Measurements from ENCODE around the gene NREP. TPM values are rescaled to one million over a fixed set of nuclear protein-coding genes. Genes with fewer than 3 reads are reported as not detected.
"Not testable (repeated sequence)": the region's sequence is repeated elsewhere in the genome, so short reads cannot be mapped to it uniquely, and the experiment has no call there.

Gene NREP
- polyA plus RNA-seq, 1 donor from 2014 or later: 5.3 TPM

- Mint-ChIP-seq H3K9me3 (no peaks in the 10 kb centered on the region), H3K4me1 (no peaks in the 10 kb centered on the region), H3K27ac (no peak overlapping the region), H3K4me3 (no peak overlapping the region), H3K27me3 (no peaks in the 10 kb centered on the region), H3K36me3 (no peaks in the 10 kb centered on the region)
Observed at GRCh38 chr5:111735583-111736270, 21.3 kb downstream of the NREP start.

DNA sequence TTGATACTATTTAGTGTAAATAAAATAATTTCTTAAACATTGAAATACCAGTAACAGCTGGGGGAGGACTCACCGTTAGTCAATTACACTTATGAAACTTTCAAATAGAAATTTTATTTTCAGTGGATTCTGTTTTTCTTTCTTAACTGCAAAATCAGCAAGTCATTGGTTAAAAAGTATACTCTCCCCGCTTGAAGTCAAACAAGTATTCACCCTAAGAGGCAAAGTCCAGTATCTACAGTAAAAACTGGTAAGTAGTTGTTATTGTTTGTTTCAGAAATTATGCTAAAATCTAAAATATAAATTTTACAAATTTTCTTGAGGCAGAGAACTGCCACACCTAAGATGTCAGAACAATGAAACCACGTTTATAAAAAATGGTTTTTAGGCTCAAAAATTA lies 22.4 kb downstream of the NREP start:
- no peaks in the 10 kb centered on the region for H3K4me1 Mint-ChIP-seq

GRCh38 chr5:111734013-111734412 lies 23.0 kb downstream of the NREP start:
- Mint-ChIP-seq H3K4me3 (no peak overlapping the region), H3K36me3 (no peaks in the 10 kb centered on the region), H3K27ac (no peak overlapping the region), H3K9me3 (no peaks in the 10 kb centered on the region), H3K4me1 (no peaks in the 10 kb centered on the region), H3K27me3 (no peaks in the 10 kb centered on the region)

More for the DNA sequence above, 22.4 kb downstream of the NREP start:
- H3K36me3 Mint-ChIP-seq: no peaks in the 10 kb centered on the region
- H3K4me3 Mint-ChIP-seq: no peak overlapping the region
- H3K27me3 Mint-ChIP-seq: no peaks in the 10 kb centered on the region
- no peak overlapping the region for H3K27ac Mint-ChIP-seq
- H3K9me3 Mint-ChIP-seq: no peaks in the 10 kb centered on the region

- no peaks in the 10 kb centered on the region for H3K9me3 Mint-ChIP-seq
- H3K27ac Mint-ChIP-seq: no peak overlapping the region
- H3K4me3 Mint-ChIP-seq: no peak overlapping the region
- H3K27me3 Mint-ChIP-seq: no peaks in the 10 kb centered on the region
- no peaks in the 10 kb centered on the region for H3K4me1 Mint-ChIP-seq
- no peaks in the 10 kb centered on the region for H3K36me3 Mint-ChIP-seq
Observed at GRCh38 chr5:111733571-111733970, 23.4 kb downstream of the NREP start.

DNA sequence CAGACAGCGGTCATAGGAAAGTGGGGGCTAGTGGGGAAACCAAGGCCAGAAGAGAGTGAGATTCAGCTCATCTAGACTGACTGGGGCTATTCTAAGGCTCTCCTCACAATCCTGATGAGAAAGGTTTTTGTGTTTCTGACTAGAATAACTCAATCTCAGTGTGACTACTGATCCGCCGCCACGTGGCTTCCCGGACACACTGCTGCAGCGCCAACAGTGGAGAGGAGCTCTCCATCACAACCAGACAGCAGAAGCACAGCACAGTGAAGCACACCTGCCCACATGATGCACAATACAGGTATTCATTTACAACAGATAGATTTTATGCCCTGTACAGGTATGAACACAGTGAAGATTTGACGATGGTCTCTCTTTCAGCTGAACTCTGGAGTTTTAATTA lies 25.4 kb downstream of the NREP start:
- Mint-ChIP-seq H3K4me3 (no peak overlapping the region), H3K4me1 (no peaks in the 10 kb centered on the region), H3K36me3 (no peaks in the 10 kb centered on the region), H3K27me3 (no peaks in the 10 kb centered on the region), H3K9me3 (no peaks in the 10 kb centered on the region), H3K27ac (peak overlapping the region in 1 of 3 donors; percentile 44)

- H3K36me3 Mint-ChIP-seq: no peaks in the 10 kb centered on the region
- no peaks in the 10 kb centered on the region for H3K4me1 Mint-ChIP-seq
Observed at GRCh38 chr5:111730659-111731382, 26.2 kb downstream of the NREP start.

GRCh38 chr5:111728941-111729340 lies 28.1 kb downstream of the NREP start:
- Mint-ChIP-seq H3K36me3 (no peaks in the 10 kb centered on the region), H3K27ac (no peak overlapping the region), H3K4me1 (no peaks in the 10 kb centered on the region), H3K9me3 (no peaks in the 10 kb centered on the region), H3K27me3 (no peaks in the 10 kb centered on the region), H3K4me3 (no peak overlapping the region)

More at GRCh38 chr5:111730659-111731382, 26.2 kb downstream of the NREP start:
- Mint-ChIP-seq H3K4me3 (no peak overlapping the region), H3K27ac (no peak overlapping the region), H3K9me3 (no peaks in the 10 kb centered on the region), H3K27me3 (no peaks in the 10 kb centered on the region)

GRCh38 chr5:111726986-111727385 lies 30.0 kb downstream of the NREP start:
- Mint-ChIP-seq H3K27me3 (no peaks in the 10 kb centered on the region), H3K9me3 (no peaks in the 10 kb centered on the region), H3K36me3 (no peaks in the 10 kb centered on the region), H3K4me1 (no peaks in the 10 kb centered on the region), H3K4me3 (no peak overlapping the region), H3K27ac (no peak overlapping the region)

DNA sequence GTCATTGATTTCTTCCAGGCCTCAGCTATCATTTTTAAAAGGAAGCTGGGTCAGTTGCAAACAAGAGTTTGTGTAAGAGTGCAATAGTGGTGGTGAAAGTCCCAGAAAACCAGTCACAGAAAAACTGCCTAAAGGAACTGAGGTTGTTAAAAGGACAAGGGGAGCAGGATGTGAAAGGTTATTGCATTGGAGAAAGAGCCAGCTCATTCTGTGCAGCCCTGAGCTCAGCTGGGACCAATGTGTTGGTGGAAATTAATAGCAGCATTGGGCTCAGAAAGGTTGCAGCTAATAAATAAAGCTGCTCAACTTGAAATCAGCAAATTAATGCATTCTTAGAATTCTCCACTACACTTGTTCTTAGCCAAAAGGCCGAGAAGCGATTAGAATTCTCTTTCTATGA lies 34.9 kb downstream of the NREP start:
- H3K4me3 Mint-ChIP-seq: no peak overlapping the region
- no peaks in the 10 kb centered on the region for H3K9me3 Mint-ChIP-seq
- H3K27ac Mint-ChIP-seq: no peak overlapping the region
- H3K4me1 Mint-ChIP-seq: no peaks in the 10 kb centered on the region
- H3K36me3 Mint-ChIP-seq: peaks cover 6% of the 10 kb centered on the region
- H3K27me3 Mint-ChIP-seq: peaks cover 1% of the 10 kb centered on the region

DNA sequence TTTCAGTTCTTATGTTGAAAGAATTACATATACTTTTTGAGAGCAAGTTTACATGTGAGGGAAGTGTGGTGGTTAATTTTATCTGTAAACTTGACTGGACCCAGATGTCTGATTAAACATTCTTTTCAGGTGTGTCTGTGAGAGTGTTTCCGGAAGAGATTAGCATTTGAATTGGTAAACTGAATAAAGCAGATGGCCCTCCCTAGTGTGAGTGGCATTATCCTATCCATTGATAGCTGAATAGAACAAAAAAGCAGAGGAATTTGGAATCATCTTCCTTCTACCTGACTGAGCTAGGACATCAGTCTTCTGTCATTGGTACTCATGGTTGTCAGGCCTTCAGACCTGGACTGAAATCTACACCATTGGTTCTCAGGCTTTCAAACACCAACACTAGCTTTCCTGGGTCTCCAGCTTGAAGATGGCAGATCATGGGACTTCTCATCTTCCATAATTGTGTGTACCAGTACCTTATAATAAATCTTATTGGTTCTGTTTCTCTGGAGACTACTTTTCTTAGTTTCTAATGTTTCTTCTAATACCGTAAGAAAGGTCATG lies 36.6 kb downstream of the NREP start:
- peaks cover 0 to 2% (median 0%) of the 10 kb centered on the region in 3 donors for H3K9me3 Mint-ChIP-seq
- H3K27me3 Mint-ChIP-seq: peaks cover 3% of the 10 kb centered on the region
- H3K36me3 Mint-ChIP-seq: peaks cover 8% of the 10 kb centered on the region
- H3K27ac Mint-ChIP-seq: no peak overlapping the region
- no peak overlapping the region for H3K4me3 Mint-ChIP-seq
- no peaks in the 10 kb centered on the region for H3K4me1 Mint-ChIP-seq

DNA sequence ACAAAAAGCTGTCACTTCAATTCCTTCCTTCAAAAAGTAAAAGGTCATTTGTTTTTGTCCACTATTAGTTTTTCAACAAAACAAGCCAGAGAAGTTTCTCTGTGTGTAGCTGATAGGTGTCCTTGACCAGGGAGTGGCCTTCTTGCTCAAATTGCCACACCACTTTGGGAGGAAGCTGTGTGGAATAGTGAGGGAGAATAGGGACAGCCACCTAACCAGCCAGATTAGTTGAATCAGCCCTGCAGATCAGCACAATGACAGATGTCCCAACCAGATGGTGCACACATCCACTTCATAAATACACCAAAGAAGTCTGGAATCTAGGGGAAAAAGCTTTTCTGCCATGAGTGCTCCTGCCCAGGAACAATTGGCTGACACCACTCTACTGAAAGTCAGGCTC lies 37.2 kb downstream of the NREP start:
- Mint-ChIP-seq H3K36me3 (peaks cover 10% of the 10 kb centered on the region), H3K27me3 (peaks cover 3% of the 10 kb centered on the region), H3K9me3 (peaks cover 0 to 3% (median 2%) of the 10 kb centered on the region in 3 donors), H3K4me1 (no peaks in the 10 kb centered on the region), H3K4me3 (no peak overlapping the region), H3K27ac (no peak overlapping the region)

GRCh38 chr5:111716789-111717188 lies 40.2 kb downstream of the NREP start:
- H3K36me3 Mint-ChIP-seq: peaks cover 13% of the 10 kb centered on the region
- H3K4me3 Mint-ChIP-seq, H3K4me1 Mint-ChIP-seq, H3K27me3 Mint-ChIP-seq, H3K27ac Mint-ChIP-seq: not testable (repeated sequence)
- H3K9me3 Mint-ChIP-seq: peaks cover 0 to 11% (median 9%) of the 10 kb centered on the region in 3 donors

DNA sequence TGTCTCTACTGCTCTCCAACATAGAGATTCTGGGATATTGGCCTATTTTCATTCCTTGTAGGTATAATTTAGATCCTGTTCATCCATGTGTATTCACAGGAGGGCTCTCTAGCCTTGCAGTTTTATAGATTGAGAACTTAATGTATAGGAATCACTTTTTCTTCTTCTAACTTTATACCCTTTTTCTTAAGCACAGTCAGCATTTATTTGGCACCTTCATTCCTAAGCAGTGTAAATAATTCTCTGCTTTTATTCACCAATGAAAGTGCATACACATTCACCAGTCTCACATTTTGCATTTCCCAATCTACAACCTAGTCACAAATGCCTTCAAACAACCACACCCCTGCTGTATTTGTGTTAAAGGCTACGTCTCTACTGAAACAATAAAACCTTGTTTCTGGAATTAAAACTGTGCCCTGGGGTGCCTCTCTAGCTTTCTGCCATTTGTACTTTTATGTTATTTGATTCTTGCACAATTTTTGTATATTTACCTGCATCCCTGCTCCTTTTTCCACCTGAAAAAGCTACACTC lies 49.3 kb downstream of the NREP start:
- H3K4me1 Mint-ChIP-seq: peaks cover 3 to 13% (median 12%) of the 10 kb centered on the region in 3 donors
- no peak overlapping the region for H3K4me3 Mint-ChIP-seq
- H3K36me3 Mint-ChIP-seq: no peaks in the 10 kb centered on the region
- H3K27ac Mint-ChIP-seq: no peak overlapping the region
- no peaks in the 10 kb centered on the region for H3K27me3 Mint-ChIP-seq
- peaks cover 0 to 6% (median 5%) of the 10 kb centered on the region in 3 donors for H3K9me3 Mint-ChIP-seq

- H3K36me3 Mint-ChIP-seq: no peaks in the 10 kb centered on the region
- H3K4me3 Mint-ChIP-seq: no peak overlapping the region
- no peak overlapping the region for H3K27ac Mint-ChIP-seq
- no peaks in the 10 kb centered on the region for H3K9me3 Mint-ChIP-seq
- H3K4me1 Mint-ChIP-seq: peaks cover 3 to 15% (median 12%) of the 10 kb centered on the region in 3 donors
- no peaks in the 10 kb centered on the region for H3K27me3 Mint-ChIP-seq
Observed at GRCh38 chr5:111706345-111706744, 50.6 kb downstream of the NREP start.

GRCh38 chr5:111704452-111705085 lies 52.4 kb downstream of the NREP start:
- Mint-ChIP-seq H3K27me3 (no peaks in the 10 kb centered on the region), H3K27ac (no peak overlapping the region), H3K4me3 (peak overlapping the region in 1 of 4 donors; percentile 23), H3K36me3 (no peaks in the 10 kb centered on the region), H3K9me3 (no peaks in the 10 kb centered on the region), H3K4me1 (peaks cover 3 to 15% (median 12%) of the 10 kb centered on the region in 3 donors)
